H54 (cell line): ENCODE results near the gene OMD.

Experiments
- DNase-seq: peaks from one replicate; pipeline ENCODE4 v3.0.0; 2011; ENCODE audit warnings: low spot score, mixed read lengths; ENCODE audit not compliant: insufficient read length
- FAIRE-seq: peaks from 3 replicates; lab custom pipeline; 2011; peaks lifted over from hg19 to GRCh38; lab: Jason Lieb, UNC
- POLR2A ChIP-seq: IDR thresholded peaks from 2 replicates; pipeline ENCODE4 v1.6.1; 2011; ENCODE audit warnings: low read depth, mild to moderate bottlenecking, low read length

The OMD gene

DNA sequence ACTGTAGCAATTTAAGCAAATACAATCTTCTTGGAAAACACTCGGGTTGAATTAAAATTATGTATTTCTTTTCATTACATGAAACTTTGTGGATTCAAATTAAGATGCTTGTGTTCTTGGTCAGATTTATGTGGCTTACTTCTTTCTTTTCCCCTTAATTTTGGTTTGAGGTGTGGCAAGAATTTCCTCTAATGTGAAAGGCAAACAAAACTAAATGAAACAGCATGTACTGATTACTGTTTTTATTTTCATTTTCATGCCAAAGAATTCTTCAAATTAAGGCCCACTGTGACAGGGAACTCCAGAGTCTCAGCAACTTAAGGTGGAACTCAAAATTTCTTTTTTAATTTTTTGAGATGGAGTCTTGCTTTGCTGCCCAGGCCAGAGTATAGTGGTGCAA is at the start of gene OMD:
Gene OMD (minus strand): TSS at position 132 of the 400 bp plus-strand sequence. CDS start 6,913 bp downstream, outside the sequence.
- TF ChIP-seq POLR2A = no peak
- DNase-seq = no peak
- FAIRE-seq = no peak

- peak; percentile 73 for FAIRE-seq
- no peak for DNase-seq
- no peak for TF ChIP-seq POLR2A
Observed at GRCh38 chr9:92468206-92468605, 43.9 kb upstream of the OMD start.

GRCh38 chr9:92467511-92467910 is 43.2 kb upstream of the OMD start:
- TF ChIP-seq POLR2A = no peak
- FAIRE-seq = no peak

DNA sequence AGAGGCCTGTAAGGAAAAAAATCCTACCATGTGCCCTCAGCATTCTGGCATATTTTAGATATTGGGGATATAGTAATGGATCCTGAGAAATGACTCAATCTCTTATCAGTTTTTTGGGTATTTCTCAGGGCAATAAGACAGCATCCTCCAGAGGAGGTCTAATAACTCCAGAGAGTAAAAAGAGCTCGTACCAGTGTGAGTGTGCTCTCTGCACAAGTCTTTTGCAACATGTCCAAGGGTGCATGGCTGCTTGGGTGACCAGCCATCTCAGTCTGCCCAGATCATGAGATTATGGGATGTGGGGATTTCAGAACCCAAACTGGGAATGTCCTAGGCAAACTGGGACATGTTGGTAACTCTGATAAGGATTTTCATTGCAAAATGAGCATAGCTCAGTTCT is 42.8 kb upstream of the OMD start:
- no peak for DNase-seq
- TF ChIP-seq POLR2A = no peak
- FAIRE-seq = no peak

More at GRCh38 chr9:92467511-92467910, 43.2 kb upstream of the OMD start:
- no peak for DNase-seq

- no peak for TF ChIP-seq POLR2A
- DNase-seq (peak; percentile 19), FAIRE-seq (peak; percentile 92)
Observed at GRCh38 chr9:92463984-92464383, 39.7 kb upstream of the OMD start.

GRCh38 chr9:92463387-92463786 is 39.1 kb upstream of the OMD start:
- FAIRE-seq (no peak), DNase-seq (no peak)
- no peak for TF ChIP-seq POLR2A

DNA sequence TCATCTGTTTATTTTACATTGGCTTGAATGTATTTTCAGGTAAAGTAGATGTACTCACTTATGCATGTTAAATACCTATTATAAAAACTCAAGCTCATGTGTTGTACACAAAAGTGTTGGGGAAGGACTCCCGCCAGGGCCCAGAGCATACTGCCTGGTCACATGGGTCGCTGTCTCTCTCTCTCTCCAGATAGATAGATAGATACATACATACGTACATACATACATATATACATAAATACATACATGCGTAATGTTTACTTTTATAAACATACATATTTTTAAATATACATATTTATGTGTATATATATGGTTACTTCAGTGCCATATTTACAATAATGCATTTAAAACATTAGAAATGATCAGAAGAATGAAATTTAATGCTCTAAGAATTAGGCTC is 33.3 kb upstream of the OMD start:
- FAIRE-seq (peak; percentile 64), DNase-seq (no peak)
- TF ChIP-seq POLR2A = no peak

DNA sequence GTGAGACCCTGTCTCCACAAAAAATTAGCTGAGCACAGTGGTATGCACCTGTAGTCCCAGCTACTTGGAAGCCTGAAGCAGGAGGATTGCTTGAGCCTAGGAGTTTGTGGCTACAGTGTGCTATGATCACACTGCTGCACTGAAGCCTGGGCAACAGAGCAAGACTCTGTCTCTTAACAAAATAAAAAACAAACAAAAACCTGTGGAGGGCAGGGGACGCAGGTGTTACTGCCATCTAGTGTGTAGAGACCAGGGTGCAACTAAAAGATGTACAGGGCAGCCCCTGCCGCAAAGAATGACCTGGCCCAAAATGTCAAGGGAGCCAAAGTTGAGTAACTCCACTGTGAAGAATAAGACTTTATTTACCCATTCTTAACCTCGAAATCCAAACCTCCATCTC is 30.9 kb upstream of the OMD start:
- peak; percentile 94 for FAIRE-seq
- peak; percentile 14 for DNase-seq
- TF ChIP-seq POLR2A = no peak

DNA sequence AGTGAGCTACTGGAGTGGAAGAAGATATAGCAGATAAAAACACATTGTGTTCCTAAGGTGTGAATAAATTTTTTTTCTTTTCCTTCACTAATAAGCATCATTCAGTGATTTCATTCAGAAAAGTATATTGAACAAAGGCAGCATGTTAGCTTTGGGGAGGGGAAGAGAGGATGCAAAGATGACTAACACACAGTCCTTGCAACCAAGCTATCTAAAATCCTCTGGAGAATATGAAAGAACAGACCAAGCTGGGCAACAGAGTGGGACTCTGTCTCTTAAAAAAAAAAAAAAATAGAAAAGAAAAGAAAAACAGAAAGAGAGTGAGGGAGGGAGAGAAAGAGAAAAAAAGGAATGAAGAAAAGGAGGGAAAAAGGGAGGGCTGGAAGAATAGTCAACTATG is 22.3 kb upstream of the OMD start:
- FAIRE-seq (no peak), DNase-seq (no peak)
- no peak for TF ChIP-seq POLR2A

- no peak for TF ChIP-seq POLR2A
- FAIRE-seq = no peak
- DNase-seq = no peak
Observed at GRCh38 chr9:92444841-92445240, 20.6 kb upstream of the OMD start.

GRCh38 chr9:92440751-92441046 is 16.4 kb upstream of the OMD start:
- no peak for TF ChIP-seq POLR2A
- peak; percentile 71 for FAIRE-seq
- no peak for DNase-seq

GRCh38 chr9:92439921-92440750 is 15.9 kb upstream of the OMD start:
- peak; percentile 34 for DNase-seq
- FAIRE-seq = peak; percentile 98

DNA sequence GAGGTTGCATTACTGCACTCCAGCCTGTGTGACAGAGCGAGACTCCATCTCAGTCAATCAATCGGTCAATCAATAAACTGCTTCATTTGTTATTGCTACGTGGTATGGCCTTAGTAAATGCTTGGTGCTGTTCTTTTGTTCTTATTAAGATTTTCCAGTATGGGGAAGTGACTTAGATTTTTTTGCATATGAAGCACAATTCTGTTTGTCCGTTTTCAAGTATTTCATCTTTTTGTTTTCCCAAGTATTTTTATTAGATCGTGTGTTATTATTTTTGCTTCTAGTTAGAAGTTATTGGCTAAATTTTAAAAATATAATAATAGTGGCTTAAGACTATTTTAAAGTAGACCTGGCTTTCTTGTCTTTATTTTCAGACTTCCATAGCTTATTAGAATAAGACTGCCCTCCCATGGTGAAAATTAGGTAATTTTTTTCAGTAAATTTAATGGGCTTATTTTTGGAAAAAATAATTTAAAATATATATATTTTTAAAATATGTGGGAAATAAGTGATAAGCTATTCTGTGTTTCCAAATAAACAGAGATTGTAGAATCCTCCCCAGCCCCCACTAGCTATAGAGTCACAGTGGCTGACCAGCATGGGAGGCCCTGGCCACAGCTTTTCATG is 14.7 kb upstream of the OMD start:
- FAIRE-seq (peak; percentile 55), DNase-seq (no peak)
- no peak for TF ChIP-seq POLR2A

More at GRCh38 chr9:92439921-92440750, 15.9 kb upstream of the OMD start:
- no peak for TF ChIP-seq POLR2A

- no peak for TF ChIP-seq POLR2A
- FAIRE-seq (no peak), DNase-seq (no peak)
Observed at GRCh38 chr9:92435263-92435662, 11.0 kb upstream of the OMD start.
